B cell (primary cell): Measurements from ENCODE around the gene CFAP61. TPM values are rescaled to one million over a fixed set of nuclear protein-coding genes. Genes with fewer than 3 reads are reported as not detected.

ENCODE experiments used
- ATAC-seq: fragments of 200-7000 bp; cut with Tn5 transposase; one replicate; pipeline ENCODE4 v1.10.0; 2021; ENCODE audit warnings: low read depth, mild to moderate bottlenecking, moderate number of reproducible peaks, moderate library complexity
- CTCF ChIA-PET: fragments of 350-600 bp; sonication (Branson Sonifier 250); formaldehyde crosslinking; loops from one replicate; lab custom pipeline; 2021; ENCODE audit warnings: antibody characterized with exemption, inconsistent platforms; lab: Charles Lee
- POLR2A ChIA-PET: fragments of 350-600 bp; sonication (Branson Sonifier 250); formaldehyde crosslinking; loops from one replicate; lab custom pipeline; 2021; ENCODE audit warnings: antibody characterized with exemption; lab: Charles Lee
- DNase-seq: peaks from one replicate; pipeline ENCODE4 v3.0.0; 2013
- H2AFZ ChIP-seq: 2 replicates; pipeline ENCODE4 v1.6.1; 2012; ENCODE audit warnings: mild to moderate bottlenecking, low read depth, low read length; ENCODE audit not compliant: insufficient read depth, poor library complexity, severe bottlenecking
- H3K27ac ChIP-seq, 2 donors: 1 replicate in 1 of 2; 2 replicates in 1 of 2; pipeline ENCODE4 v1.5.1; 2012 to 2013; ENCODE audit warnings: low read length in 2 of 2, mild to moderate bottlenecking in 2 of 2, moderate library complexity in 1 of 2
- H3K27me3 ChIP-seq, 4 experiments: fragments of 200-600 bp in 1 of 4; sonication (generic) in 1 of 4; replicated peaks in 1 of 4; 1 replicate in 2 of 4; 2 replicates in 2 of 4; pipeline versions ENCODE4 v1.6.1 to v1.7.0; 2013 to 2016; ENCODE audit warnings: low read length in 3 of 4, mild to moderate bottlenecking in 2 of 4, mixed read lengths in 1 of 4, moderate library complexity in 1 of 4; ENCODE audit not compliant: insufficient read depth in 4 of 4, control insufficient read depth in 3 of 4; ENCODE audit errors: control extremely low read depth in 1 of 4
- H3K36me3 ChIP-seq, 2 experiments: replicated peaks in 1 of 2; 1 replicate in 1 of 2; 2 replicates in 1 of 2; pipeline versions ENCODE4 v1.6.1 to v1.7.1; 2013; ENCODE audit warnings: low read length in 1 of 2; ENCODE audit not compliant: insufficient read depth in 2 of 2, control insufficient read depth in 1 of 2; ENCODE audit errors: control extremely low read depth in 1 of 2, extremely low read depth in 1 of 2
- H3K4me1 ChIP-seq, 2 donors: fragments of 200-600 bp in 1 of 2; sonication (generic) in 1 of 2; 1 replicate in 1 of 2; 2 replicates in 1 of 2; pipeline versions ENCODE4 v1.5.1 to v1.6.1; 2013 to 2017; ENCODE audit warnings: low read length in 2 of 2; ENCODE audit not compliant: control insufficient read depth in 2 of 2, insufficient read depth in 2 of 2
- H3K4me2 ChIP-seq: replicated peaks from 2 replicates; pipeline ENCODE3; 2012; ENCODE audit warnings: mild to moderate bottlenecking, low read depth, low read length; ENCODE audit not compliant: poor library complexity, severe bottlenecking
- H3K4me3 ChIP-seq, 5 experiments: fragments of 200-600 bp in 1 of 5; sonication (generic) in 1 of 5; 1 replicate in 3 of 5; 2 replicates in 2 of 5; pipeline versions ENCODE4 v1.5.1 to v1.7.0; 2011 to 2016; ENCODE audit warnings: low read length in 4 of 5, mild to moderate bottlenecking in 4 of 5, low read depth in 2 of 5, control low read depth in 1 of 5, moderate library complexity in 1 of 5; ENCODE audit not compliant: insufficient read depth in 1 of 5; ENCODE audit errors: control extremely low read depth in 1 of 5, extremely low read depth in 1 of 5
- H3K79me2 ChIP-seq: fragments of 200-600 bp; sonication (generic); one replicate; pipeline ENCODE4 v1.6.0; 2016; ENCODE audit warnings: low read length; ENCODE audit not compliant: control insufficient read depth, insufficient read depth
- H3K9ac ChIP-seq: fragments of 200-600 bp; sonication (generic); 2 replicates; pipeline ENCODE4 v1.6.1; 2017; ENCODE audit warnings: mild to moderate bottlenecking, low read length, moderate library complexity
- H3K9me3 ChIP-seq, 3 donors: one replicate each; pipeline versions ENCODE4 v1.6.1 to v1.7.1; 2013; ENCODE audit warnings: low read length in 2 of 3; ENCODE audit not compliant: control insufficient read depth in 2 of 3, insufficient read depth in 1 of 3; ENCODE audit errors: control extremely low read depth in 1 of 3
- H4K20me1 ChIP-seq: 2 replicates; pipeline ENCODE4 v1.6.0; 2012; ENCODE audit warnings: mild to moderate bottlenecking, low read length; ENCODE audit not compliant: insufficient read depth, control insufficient read depth, poor library complexity, severe bottlenecking
- H3K27ac Mint-ChIP-seq: one replicate; pipeline ENCODE4 v1.8.0; 2021; ENCODE audit warnings: mixed read lengths
- H3K27me3 Mint-ChIP-seq: one replicate; pipeline ENCODE4 v1.8.0; 2021; ENCODE audit warnings: mixed read lengths
- H3K4me1 Mint-ChIP-seq: one replicate; pipeline ENCODE4 v1.8.0; 2021; ENCODE audit warnings: mixed read lengths
- H3K4me3 Mint-ChIP-seq: one replicate; pipeline ENCODE4 v1.8.0; 2021; ENCODE audit warnings: mixed read lengths
- H3K9me3 Mint-ChIP-seq: one replicate; pipeline ENCODE4 v1.8.0; 2022; ENCODE audit warnings: mixed read lengths; ENCODE audit not compliant: insufficient read depth
- CTCF ChIP-seq: fragments of 200-600 bp; IDR thresholded peaks from one replicate; pipeline ENCODE4 v1.8.0; 2022; ENCODE audit warnings: antibody characterized with exemption, mild to moderate bottlenecking
- EZH2 ChIP-seq: IDR thresholded peaks from 2 replicates; pipeline ENCODE4 v1.6.1; 2012; ENCODE audit warnings: borderline replicate concordance, low read depth, mild to moderate bottlenecking, moderate library complexity, low read length; ENCODE audit not compliant: insufficient read depth, poor library complexity, severe bottlenecking
- WGBS: methylation state at CpG from one replicate; pipeline ENCODE4 v1.1.5; 2013; ENCODE audit warnings: missing lambda C conversion rate; ENCODE audit not compliant: insufficient coverage; 5-methylcytosine and 5-hydroxymethylcytosine counted together
- intact Hi-C: fragments of 100-400 bp; cut with micrococcal nuclease; formaldehyde crosslinking; loops from one replicate; pipeline ENCODE4 v1.10.0; 2022
- polyA plus RNA-seq: library from polyadenylated mRNA; depleted of rRNA; stranded (reverse); fragments of >200 nt; gene quantifications from 2 replicates; pipeline ENCODE4 v1.2.3, GENCODE V29; 2012
- total RNA-seq, 2 donors: library from RNA; stranded (reverse); fragments of 120-200 nt in 1 of 2; gene quantifications; 1 replicate in 1 of 2; 2 replicates in 1 of 2; pipeline versions ENCODE4 v1.2.3 to v1.2.4, GENCODE V29; 2013 to 2022

The CFAP61 gene
- total and polyA plus RNA-seq, 2 donors (not counting 1 experiment from before 2014, with no cell fraction given), result not detected

- Histone ChIP-seq H3K4me1 (no peaks in the 10 kb centered on the region), H3K36me3 (no peaks in the 10 kb centered on the region), H3K79me2 (no peaks in the 10 kb centered on the region), H3K4me3 (no peak overlapping the region), H3K27me3 (peaks cover 0 to 3% (median 0%) of the 10 kb centered on the region in 4 experiments), H2AFZ (no peak overlapping the region), H3K4me2 (no peak overlapping the region), H3K9me3 (no peaks in the 10 kb centered on the region), H3K27ac (no peak overlapping the region), H4K20me1 (no peaks in the 10 kb centered on the region), H3K9ac (no peak overlapping the region)
- Mint-ChIP-seq H3K27me3 (peaks cover 37% of the 10 kb centered on the region), H3K27ac (no peak overlapping the region), H3K4me3 (no peak overlapping the region), H3K4me1 (no peaks in the 10 kb centered on the region), H3K9me3 (no peaks in the 10 kb centered on the region)
- no peak for ATAC-seq
- no peak for DNase-seq
- ChIA-PET POLR2A (no interaction called here), CTCF (no interaction called here)
- no peak for TF ChIP-seq CTCF
- TF ChIP-seq EZH2, result no peak
- intact Hi-C loops, result no loop called here
- 83% methylated on average over 2 of the region's 6 CpGs for WGBS
These were observed 201.5 kb downstream of the CFAP61 start for GRCh38 chr20:20253744-20254330.

GRCh38 chr20:20255099-20255498 lies 202.8 kb downstream of the CFAP61 start:
- DNase-seq, result no peak
- H3K27ac ChIP-seq, result no peak overlapping the region
- no peak for ATAC-seq
- H3K4me1 ChIP-seq, result no peaks in the 10 kb centered on the region
- Mint-ChIP-seq H3K27me3 (peaks cover 39% of the 10 kb centered on the region), H3K9me3 (no peaks in the 10 kb centered on the region), H3K4me3 (no peak overlapping the region), H3K27ac (no peak overlapping the region), H3K4me1 (no peaks in the 10 kb centered on the region)
- no peak for TF ChIP-seq EZH2
- no peak for TF ChIP-seq CTCF
- CTCF ChIA-PET, result no interaction called here
- no peaks in the 10 kb centered on the region for H3K79me2 ChIP-seq
- no peak overlapping the region for H3K4me2 ChIP-seq
- H3K27me3 ChIP-seq, result peaks cover 0 to 1% (median 0%) of the 10 kb centered on the region in 4 experiments
- H3K9ac ChIP-seq, result no peak overlapping the region
- POLR2A ChIA-PET, result no interaction called here
- intact Hi-C loops, result no loop called here
- H2AFZ ChIP-seq, result no peak overlapping the region
- no peaks in the 10 kb centered on the region for H3K36me3 ChIP-seq
- no peaks in the 10 kb centered on the region for H3K9me3 ChIP-seq
- no peak overlapping the region for H3K4me3 ChIP-seq
- 78% methylated on average over 3 of the region's 3 CpGs for WGBS
- no peaks in the 10 kb centered on the region for H4K20me1 ChIP-seq
